IPS-20b (cell line): ENCODE results near the gene RIPK1.
A peak's percentile ranks its signal among the peaks of the same experiment; 100 is the strongest.
"Not testable (repeated sequence)": the region's sequence is repeated elsewhere in the genome, so short reads cannot be mapped to it uniquely, and the experiment has no call there.

Experiments used
- H3K27ac ChIP-seq: one replicate; pipeline ENCODE4 v1.5.1; 2013; ENCODE audit warnings: low read length
- H3K27me3 ChIP-seq: 2 replicates; pipeline ENCODE4 v1.6.1; 2013; ENCODE audit warnings: mild to moderate bottlenecking, low read length, inconsistent platforms; ENCODE audit not compliant: insufficient read depth
- H3K36me3 ChIP-seq: 2 replicates; pipeline ENCODE4 v1.6.1; 2013; ENCODE audit warnings: low read depth, mild to moderate bottlenecking, inconsistent platforms, low read length, moderate library complexity; ENCODE audit not compliant: insufficient read depth
- H3K4me1 ChIP-seq: 2 replicates; pipeline ENCODE4 v1.6.1; 2013; ENCODE audit warnings: mild to moderate bottlenecking, control low read depth, inconsistent platforms, low read length, moderate library complexity; ENCODE audit not compliant: insufficient read depth
- H3K4me3 ChIP-seq: 2 replicates; pipeline ENCODE4 v1.5.1; 2013; ENCODE audit warnings: mild to moderate bottlenecking, low read length, inconsistent platforms
- H3K9ac ChIP-seq: 2 replicates; pipeline ENCODE4 v1.6.1; 2013; ENCODE audit warnings: low read depth, mild to moderate bottlenecking, inconsistent platforms, low read length, moderate library complexity
- H3K9me3 ChIP-seq: 2 replicates; pipeline ENCODE4 v1.6.1; 2013; ENCODE audit warnings: mild to moderate bottlenecking, low read depth, low read length, inconsistent platforms; ENCODE audit not compliant: insufficient read depth

The RIPK1 gene

GRCh38 chr6:3139090-3139903 lies 71.0 kb downstream of the RIPK1 start:
- Histone ChIP-seq H3K27me3 (no peaks in the 10 kb centered on the region), H3K27ac (no peak overlapping the region)

GRCh38 chr6:3140201-3140600 lies 71.9 kb downstream of the RIPK1 start:
- Histone ChIP-seq H3K9ac (no peak overlapping the region), H3K36me3 (peaks cover 82% of the 10 kb centered on the region), H3K4me3 (no peak overlapping the region), H3K27me3 (no peaks in the 10 kb centered on the region), H3K27ac (no peak overlapping the region), H3K9me3 (no peaks in the 10 kb centered on the region), H3K4me1 (peaks cover 8% of the 10 kb centered on the region; the same call in 1 of the 2 replicates)

More at GRCh38 chr6:3139090-3139903, 71.0 kb downstream of the RIPK1 start:
- Histone ChIP-seq H3K9me3 (no peaks in the 10 kb centered on the region), H3K9ac (no peak overlapping the region), H3K36me3 (peaks cover 81% of the 10 kb centered on the region), H3K4me3 (no peak overlapping the region), H3K4me1 (peaks cover 8% of the 10 kb centered on the region; the same call in 1 of the 2 replicates)

GRCh38 chr6:3142536-3142935 lies 74.2 kb downstream of the RIPK1 start:
- peaks cover 8% of the 10 kb centered on the region; the same call in 1 of the 2 replicates for H3K4me1 ChIP-seq
- H3K36me3 ChIP-seq: peaks cover 60% of the 10 kb centered on the region
- no peaks in the 10 kb centered on the region for H3K27me3 ChIP-seq
- peak overlapping the region; percentile 42; the same call in 1 of the 2 replicates for H3K9ac ChIP-seq
- no peaks in the 10 kb centered on the region for H3K9me3 ChIP-seq
- H3K27ac ChIP-seq: no peak overlapping the region
- no peak overlapping the region for H3K4me3 ChIP-seq

- peaks cover 8% of the 10 kb centered on the region; the same call in 1 of the 2 replicates for H3K4me1 ChIP-seq
- no peaks in the 10 kb centered on the region for H3K27me3 ChIP-seq
- no peak overlapping the region for H3K4me3 ChIP-seq
- H3K9me3 ChIP-seq: no peaks in the 10 kb centered on the region
- H3K9ac ChIP-seq: peak overlapping the region; percentile 42; the same call in 1 of the 2 replicates
- peaks cover 60% of the 10 kb centered on the region for H3K36me3 ChIP-seq
- peak overlapping the region; percentile 48 for H3K27ac ChIP-seq
Observed at GRCh38 chr6:3143158-3143557, 74.9 kb downstream of the RIPK1 start.

- Histone ChIP-seq H3K36me3 (peaks cover 59% of the 10 kb centered on the region), H3K4me3 (no peak overlapping the region), H3K27me3 (no peaks in the 10 kb centered on the region), H3K9me3 (no peaks in the 10 kb centered on the region), H3K9ac (no peak overlapping the region), H3K4me1 (peaks cover 8% of the 10 kb centered on the region; the same call in 1 of the 2 replicates), H3K27ac (no peak overlapping the region)
Observed at GRCh38 chr6:3144571-3144970, 76.3 kb downstream of the RIPK1 start.

GRCh38 chr6:3147914-3148757 lies 79.8 kb downstream of the RIPK1 start:
- Histone ChIP-seq H3K4me1 (peaks cover 6% of the 10 kb centered on the region; the same call in 1 of the 2 replicates), H3K4me3 (no peak overlapping the region), H3K27me3 (no peaks in the 10 kb centered on the region), H3K27ac (no peak overlapping the region), H3K36me3 (peaks cover 58% of the 10 kb centered on the region), H3K9me3 (no peaks in the 10 kb centered on the region), H3K9ac (no peak overlapping the region)

- Histone ChIP-seq H3K27ac (no peak overlapping the region), H3K36me3 (peaks cover 67% of the 10 kb centered on the region), H3K9ac (no peak overlapping the region), H3K4me3 (no peak overlapping the region), H3K27me3 (no peaks in the 10 kb centered on the region), H3K4me1 (0 out of 2 replicates have a peak, but pooled peaks cover 3% of the 10 kb centered on the region), H3K9me3 (no peaks in the 10 kb centered on the region)
Observed at GRCh38 chr6:3151691-3152090, 83.4 kb downstream of the RIPK1 start.

- no peaks in the 10 kb centered on the region for H3K27me3 ChIP-seq
- 0 out of 2 replicates have a peak, but pooled peaks cover 3% of the 10 kb centered on the region for H3K4me1 ChIP-seq
- H3K36me3 ChIP-seq: peaks cover 63% of the 10 kb centered on the region
- H3K4me3 ChIP-seq: no peak overlapping the region
- no peak overlapping the region for H3K27ac ChIP-seq
- no peak overlapping the region for H3K9ac ChIP-seq
- no peaks in the 10 kb centered on the region for H3K9me3 ChIP-seq
Observed at GRCh38 chr6:3152689-3153088, 84.4 kb downstream of the RIPK1 start.

GRCh38 chr6:3155416-3155815 lies 87.1 kb downstream of the RIPK1 start:
- peak overlapping the region; percentile 43 for H3K4me3 ChIP-seq
- H3K4me1 ChIP-seq: peaks cover 21% of the 10 kb centered on the region
- H3K36me3 ChIP-seq: peaks cover 40% of the 10 kb centered on the region
- H3K9me3 ChIP-seq, H3K27ac ChIP-seq, H3K9ac ChIP-seq, H3K27me3 ChIP-seq: not testable (repeated sequence)

- Histone ChIP-seq H3K36me3 (peaks cover 35% of the 10 kb centered on the region), H3K4me3 (peak overlapping the region; percentile 95), H3K9ac (peak overlapping the region; percentile 78; the same call in 1 of the 2 replicates), H3K4me1 (peaks cover 26% of the 10 kb centered on the region)
- H3K27ac ChIP-seq, H3K9me3 ChIP-seq, H3K27me3 ChIP-seq: not testable (repeated sequence)
Observed at GRCh38 chr6:3156184-3157130, 88.2 kb downstream of the RIPK1 start.
